Measurements from ENCODE around the gene HAAO. TPM values are rescaled to one million over a fixed set of nuclear protein-coding genes. Genes with fewer than 3 reads are reported as not detected.
"Not testable (repeated sequence)": the region's sequence is repeated elsewhere in the genome, so short reads cannot be mapped to it uniquely, and the experiment has no call there.

The HAAO gene
- total RNA-seq (2014; rRNA removed; shearing (Covaris generic)), result 3.5 and 4.7 TPM in 2 replicates

- Histone ChIP-seq H3K36me3 (no peaks in the 10 kb centered on the region), H3K27ac (peak within 1 kb of the TSS; percentile 78), H3K27me3 (no peaks in the 10 kb centered on the region), H3K9me3 (replicated peaks) (peaks cover 3% of the 10 kb centered on the region; the same call in 1 of the 2 replicates), H3K4me3 (peak within 1 kb of the TSS; percentile 63), H3K4me1 (peaks cover 40% of the 10 kb centered on the region)
- DNase-seq, result peak; percentile 59 to 62
Observed at GRCh38 chr2:42792583-42793333, at the start of gene HAAO. HAAO (minus strand) TSS chr2:42792583; CDS start chr2:42792536, 47 bp downstream.

GRCh38 chr2:42841344-42841743 lies 49.0 kb upstream of the HAAO start:
- no peak for DNase-seq
- H3K27me3 ChIP-seq, result no peaks in the 10 kb centered on the region
- no peak overlapping the region for H3K27ac ChIP-seq
- H3K4me3 ChIP-seq, result no peak overlapping the region
- H3K4me1 ChIP-seq, result peaks cover 29% of the 10 kb centered on the region; the same call in 1 of the 2 replicates
- H3K36me3 ChIP-seq, result no peaks in the 10 kb centered on the region
- H3K9me3 ChIP-seq (replicated peaks), result no peaks in the 10 kb centered on the region

- no peak overlapping the region for H3K4me3 ChIP-seq
- no peaks in the 10 kb centered on the region for H3K9me3 ChIP-seq (replicated peaks)
- no peaks in the 10 kb centered on the region for H3K27me3 ChIP-seq
- H3K4me1 ChIP-seq, result peaks cover 34% of the 10 kb centered on the region; the same call in 1 of the 2 replicates
- DNase-seq, result no peak
- no peak overlapping the region for H3K27ac ChIP-seq
- no peaks in the 10 kb centered on the region for H3K36me3 ChIP-seq
Observed at GRCh38 chr2:42840760-42841159, 48.4 kb upstream of the HAAO start.

GRCh38 chr2:42839809-42840501 lies 47.6 kb upstream of the HAAO start:
- no peak for DNase-seq
- no peaks in the 10 kb centered on the region for H3K9me3 ChIP-seq (replicated peaks)
- no peak overlapping the region for H3K27ac ChIP-seq
- no peaks in the 10 kb centered on the region for H3K27me3 ChIP-seq
- H3K4me3 ChIP-seq, result no peak overlapping the region
- peaks cover 27% of the 10 kb centered on the region; the same call in 1 of the 2 replicates for H3K4me1 ChIP-seq
- H3K36me3 ChIP-seq, result no peaks in the 10 kb centered on the region

GRCh38 chr2:42838133-42838532 lies 45.8 kb upstream of the HAAO start:
- H3K27me3 ChIP-seq, result no peaks in the 10 kb centered on the region
- peaks cover 10% of the 10 kb centered on the region; the same call in 1 of the 2 replicates for H3K4me1 ChIP-seq
- no peak for DNase-seq
- no peak overlapping the region for H3K27ac ChIP-seq
- no peaks in the 10 kb centered on the region for H3K9me3 ChIP-seq (replicated peaks)
- H3K36me3 ChIP-seq, result no peaks in the 10 kb centered on the region
- H3K4me3 ChIP-seq, result no peak overlapping the region

GRCh38 chr2:42835577-42836371 lies 43.4 kb upstream of the HAAO start:
- Histone ChIP-seq H3K9me3 (replicated peaks) (no peaks in the 10 kb centered on the region), H3K36me3 (no peaks in the 10 kb centered on the region), H3K27ac (peak overlapping the region; percentile 8; the same call in 1 of the 2 replicates), H3K27me3 (no peaks in the 10 kb centered on the region), H3K4me3 (no peak overlapping the region), H3K4me1 (peaks cover 7% of the 10 kb centered on the region; the same call in 1 of the 2 replicates)
- DNase-seq, result peak; percentile 57 to 62

- H3K27ac ChIP-seq, result no peak overlapping the region
- H3K9me3 ChIP-seq (replicated peaks), result no peaks in the 10 kb centered on the region
- no peak for DNase-seq
- no peaks in the 10 kb centered on the region for H3K36me3 ChIP-seq
- peaks cover 23% of the 10 kb centered on the region for H3K4me1 ChIP-seq
- no peaks in the 10 kb centered on the region for H3K27me3 ChIP-seq
- H3K4me3 ChIP-seq, result no peak overlapping the region
Observed at GRCh38 chr2:42834161-42834560, 41.8 kb upstream of the HAAO start.

- Histone ChIP-seq H3K36me3 (no peaks in the 10 kb centered on the region), H3K4me1 (peaks cover 29% of the 10 kb centered on the region), H3K9me3 (replicated peaks) (no peaks in the 10 kb centered on the region), H3K27me3 (no peaks in the 10 kb centered on the region; the same call in 1 of the 2 replicates), H3K27ac (no peak overlapping the region), H3K4me3 (no peak overlapping the region)
- no peak for DNase-seq
Observed at GRCh38 chr2:42832289-42832634, 39.9 kb upstream of the HAAO start.

- DNase-seq, result not testable (repeated sequence)
- peaks cover 29% of the 10 kb centered on the region for H3K4me1 ChIP-seq
Observed at GRCh38 chr2:42831575-42832288, 39.3 kb upstream of the HAAO start.

GRCh38 chr2:42830922-42831574 lies 38.7 kb upstream of the HAAO start:
- no peaks in the 10 kb centered on the region; the same call in 1 of the 2 replicates for H3K27me3 ChIP-seq
- peaks cover 24% of the 10 kb centered on the region for H3K4me1 ChIP-seq
- DNase-seq, result peak in 1 of 2 experiments; percentile 33
- H3K9me3 ChIP-seq (replicated peaks), result no peaks in the 10 kb centered on the region
- no peak overlapping the region for H3K27ac ChIP-seq
- H3K36me3 ChIP-seq, result no peaks in the 10 kb centered on the region
- no peak overlapping the region for H3K4me3 ChIP-seq

More at GRCh38 chr2:42831575-42832288, 39.3 kb upstream of the HAAO start:
- not testable (repeated sequence) for H3K4me3 ChIP-seq; H3K27ac ChIP-seq; H3K36me3 ChIP-seq; H3K9me3 ChIP-seq (replicated peaks); H3K27me3 ChIP-seq

- H3K27ac ChIP-seq, result no peak overlapping the region
- H3K4me3 ChIP-seq, result no peak overlapping the region
- peaks cover 21% of the 10 kb centered on the region for H3K4me1 ChIP-seq
- no peaks in the 10 kb centered on the region for H3K9me3 ChIP-seq (replicated peaks)
- peak; percentile 40 to 52 for DNase-seq
- no peaks in the 10 kb centered on the region for H3K36me3 ChIP-seq
- H3K27me3 ChIP-seq, result no peaks in the 10 kb centered on the region; the same call in 1 of the 2 replicates
Observed at GRCh38 chr2:42829671-42830440, 37.5 kb upstream of the HAAO start.

GRCh38 chr2:42828487-42829425 lies 36.4 kb upstream of the HAAO start:
- Histone ChIP-seq H3K27me3 (peaks cover under 1% of the 10 kb centered on the region; the same call in 1 of the 2 replicates), H3K27ac (no peak overlapping the region), H3K4me1 (peaks cover 21% of the 10 kb centered on the region), H3K36me3 (no peaks in the 10 kb centered on the region), H3K4me3 (no peak overlapping the region), H3K9me3 (replicated peaks) (no peaks in the 10 kb centered on the region)
- DNase-seq, result peak; percentile 82 to 91
